DMS 273 (cell line): ENCODE data around the gene HS6ST2.
"Not testable (repeated sequence)": the region's sequence is repeated elsewhere in the genome, so short reads cannot be mapped to it uniquely, and the experiment has no call there.

ENCODE experiments used
- DNase-seq: peaks from one replicate; lab custom pipeline; 2025; ENCODE audit not compliant: unreplicated experiment; lab: John Stamatoyannopoulos, UW

Gene HS6ST2

GRCh38 chrX:132958091-132958703 lies at the start of gene HS6ST2:
Gene HS6ST2 (minus strand): TSS chrX:132958629.
- peak; percentile 83 for DNase-seq

- DNase-seq, result no peak
Observed at GRCh38 chrX:133007458-133007857, 49.0 kb upstream of the HS6ST2 start.

GRCh38 chrX:133005616-133006015 lies 47.2 kb upstream of the HS6ST2 start:
- DNase-seq, result no peak

GRCh38 chrX:133005042-133005441 lies 46.6 kb upstream of the HS6ST2 start:
- peak; percentile 58 for DNase-seq

- DNase-seq, result no peak
Observed at GRCh38 chrX:132999209-132999608, 40.8 kb upstream of the HS6ST2 start.

GRCh38 chrX:132990835-132991234 lies 32.4 kb upstream of the HS6ST2 start:
- no peak for DNase-seq

GRCh38 chrX:132986556-132986955 lies 28.1 kb upstream of the HS6ST2 start:
- no peak for DNase-seq

GRCh38 chrX:132984058-132984650 lies 25.7 kb upstream of the HS6ST2 start:
- DNase-seq, result no peak

GRCh38 chrX:132983496-132983895 lies 25.1 kb upstream of the HS6ST2 start:
- DNase-seq, result no peak

GRCh38 chrX:132980035-132980434 lies 21.6 kb upstream of the HS6ST2 start:
- DNase-seq, result not testable (repeated sequence)

GRCh38 chrX:132968296-132968949 lies 10.0 kb upstream of the HS6ST2 start:
- DNase-seq, result no peak

GRCh38 chrX:132967049-132967448 lies 8.6 kb upstream of the HS6ST2 start:
- no peak for DNase-seq

- peak; percentile 11 for DNase-seq
Observed at GRCh38 chrX:132965461-132965860, 7.0 kb upstream of the HS6ST2 start.

GRCh38 chrX:132961511-132961910 lies 3.1 kb upstream of the HS6ST2 start:
- no peak for DNase-seq

GRCh38 chrX:132957211-132958090 lies 978 bp downstream of the HS6ST2 start:
- DNase-seq, result peak; percentile 70

- DNase-seq, result no peak
Observed at GRCh38 chrX:132956421-132957210, 1.8 kb downstream of the HS6ST2 start.

GRCh38 chrX:132955690-132956089 lies 2.7 kb downstream of the HS6ST2 start:
- DNase-seq, result no peak

GRCh38 chrX:132954323-132954722 lies 4.1 kb downstream of the HS6ST2 start:
- DNase-seq, result no peak

- DNase-seq, result peak; percentile 23
Observed at GRCh38 chrX:132953354-132953753, 5.1 kb downstream of the HS6ST2 start.

GRCh38 chrX:132948648-132949260 lies 9.7 kb downstream of the HS6ST2 start:
- DNase-seq, result peak; percentile 39
